CD14-positive monocyte (primary cell): ENCODE results near the gene IVL. TPM values are rescaled to one million over a fixed set of nuclear protein-coding genes. Genes with fewer than 3 reads are reported as not detected.

Experiments
- DNase-seq, 3 donors: peaks; one replicate each; pipeline ENCODE4 v3.0.0-alpha.2; 2011 to 2022
- H2AFZ ChIP-seq: 2 replicates; pipeline ENCODE4 v1.6.0; 2012; ENCODE audit warnings: mild to moderate bottlenecking, low read depth, low read length, inconsistent platforms; ENCODE audit not compliant: insufficient read depth, poor library complexity, severe bottlenecking
- H3K27ac ChIP-seq, 2 donors: 1 replicate in 1 of 2; 2 replicates in 1 of 2; pipeline ENCODE4 v1.5.1; 2012 to 2013; ENCODE audit warnings: low read length in 2 of 2, control low read depth in 1 of 2, inconsistent platforms in 1 of 2, low read depth in 1 of 2, mild to moderate bottlenecking in 1 of 2
- H3K27me3 ChIP-seq, 2 donors: one replicate each; pipeline versions ENCODE4 v1.6.0 to v1.6.1; 2011 to 2013; ENCODE audit warnings: low read length in 2 of 2; ENCODE audit not compliant: control insufficient read depth in 2 of 2, insufficient read depth in 2 of 2
- H3K36me3 ChIP-seq, 2 donors: replicated peaks in 1 of 2; 1 replicate in 1 of 2; 2 replicates in 1 of 2; pipeline versions ENCODE4 v1.5.1 to v1.6.1; 2012 to 2013; ENCODE audit warnings: low read length in 2 of 2, control low read depth in 1 of 2, inconsistent platforms in 1 of 2, mild to moderate bottlenecking in 1 of 2; ENCODE audit not compliant: insufficient read depth in 2 of 2, control insufficient read depth in 1 of 2
- H3K4me1 ChIP-seq, 2 donors: 1 replicate in 1 of 2; 2 replicates in 1 of 2; pipeline versions ENCODE4 v1.5.1 to v1.6.1; 2012 to 2013; ENCODE audit warnings: low read length in 2 of 2, control low read depth in 1 of 2, inconsistent platforms in 1 of 2, mild to moderate bottlenecking in 1 of 2, moderate library complexity in 1 of 2; ENCODE audit not compliant: insufficient read depth in 2 of 2, control insufficient read depth in 1 of 2
- H3K4me2 ChIP-seq: replicated peaks from 2 replicates; pipeline ENCODE3; 2012; ENCODE audit warnings: low read length, moderate library complexity, mild to moderate bottlenecking; ENCODE audit not compliant: poor library complexity, severe bottlenecking; ENCODE audit errors: extremely low read depth
- H3K4me3 ChIP-seq, 3 experiments: fragments of 200-600 bp in 1 of 3; sonication (generic) in 1 of 3; replicated peaks in 1 of 3; 1 replicate in 2 of 3; 2 replicates in 1 of 3; pipeline ENCODE4 v1.5.1; 2011 to 2013; ENCODE audit warnings: low read length in 3 of 3, mild to moderate bottlenecking in 3 of 3, control low read depth in 2 of 3, low read depth in 2 of 3, inconsistent platforms in 1 of 3, moderate library complexity in 1 of 3
- H3K79me2 ChIP-seq: 2 replicates; pipeline ENCODE4 v1.6.0; 2012; ENCODE audit warnings: mild to moderate bottlenecking, control low read depth, inconsistent platforms, low read length, moderate library complexity; ENCODE audit not compliant: insufficient read depth
- H3K9ac ChIP-seq: 2 replicates; pipeline ENCODE4 v1.6.0; 2017; ENCODE audit warnings: low read length, mild to moderate bottlenecking; ENCODE audit not compliant: insufficient read depth, poor library complexity, severe bottlenecking
- H3K9me3 ChIP-seq, 2 donors: replicated peaks in 1 of 2; 1 replicate in 1 of 2; 2 replicates in 1 of 2; pipeline versions ENCODE4 v1.5.1 to v1.6.1; 2012 to 2013; ENCODE audit warnings: low read length in 2 of 2, control low read depth in 1 of 2; ENCODE audit not compliant: control insufficient read depth in 1 of 2, insufficient read depth in 1 of 2
- H4K20me1 ChIP-seq: 2 replicates; pipeline ENCODE4 v1.6.0; 2012; ENCODE audit warnings: mild to moderate bottlenecking, low read length, control low read depth, moderate library complexity; ENCODE audit not compliant: insufficient read depth
- H3K27ac Mint-ChIP-seq, 7 donors: one replicate each; pipeline ENCODE4 v1.8.0; 2020; ENCODE audit warnings: mild to moderate bottlenecking in 7 of 7, mixed read lengths in 7 of 7, moderate library complexity in 6 of 7, inconsistent platforms in 2 of 7
- H3K27me3 Mint-ChIP-seq, 3 donors: one replicate each; pipeline ENCODE4 v1.8.0; 2021 to 2022; ENCODE audit warnings: low read depth in 3 of 3, mild to moderate bottlenecking in 3 of 3, mixed read lengths in 3 of 3, moderate library complexity in 3 of 3, inconsistent platforms in 1 of 3
- H3K36me3 Mint-ChIP-seq, 2 donors: one replicate each; pipeline ENCODE4 v1.8.0; 2020; ENCODE audit warnings: mixed read lengths in 2 of 2, inconsistent platforms in 1 of 2, mild to moderate bottlenecking in 1 of 2
- H3K4me1 Mint-ChIP-seq: one replicate; pipeline ENCODE4 v1.8.0; 2020; ENCODE audit warnings: mild to moderate bottlenecking, mixed read lengths
- H3K4me3 Mint-ChIP-seq, 2 donors: one replicate each; pipeline ENCODE4 v1.8.0; 2020; ENCODE audit warnings: mild to moderate bottlenecking in 2 of 2, mixed read lengths in 2 of 2, moderate library complexity in 1 of 2
- H3K9me3 Mint-ChIP-seq, 7 donors: one replicate each; pipeline ENCODE4 v1.8.0; 2020 to 2022; ENCODE audit warnings: mixed read lengths in 7 of 7, mild to moderate bottlenecking in 6 of 7, moderate library complexity in 6 of 7, inconsistent platforms in 2 of 7
- CTCF ChIP-seq: fragments of 200-600 bp; IDR thresholded peaks from one replicate; pipeline ENCODE4 v1.8.0; 2022; ENCODE audit warnings: antibody characterized with exemption, mild to moderate bottlenecking
- WGBS: methylation state at CpG from one replicate; pipeline ENCODE4 v1.1.5; 2013; ENCODE audit warnings: missing lambda C conversion rate; ENCODE audit not compliant: insufficient coverage; 5-methylcytosine and 5-hydroxymethylcytosine counted together
- intact Hi-C, 2 donors: fragments of 100-400 bp; cut with micrococcal nuclease; formaldehyde crosslinking; loops; one replicate each; pipeline versions ENCODE4 v1.15.0 to v1.15.1; 2023
- polyA plus RNA-seq, 3 donors: library from polyadenylated mRNA; depleted of rRNA in 1 of 3; unstranded in 2 of 3; stranded (reverse) in 1 of 3; fragments of 300-500 nt in 2 of 3; fragments of >200 nt in 1 of 3; fragmentation: Illumina TruSeq in 2 of 3; gene quantifications; 1 replicate in 2 of 3; 2 replicates in 1 of 3; pipeline ENCODE4 v1.2.3, GENCODE V29; 2012 to 2021

Gene IVL
- polyA plus RNA-seq, 3 donors: not detected

- Mint-ChIP-seq H3K27ac (no peak overlapping the region), H3K4me3 (no peak overlapping the region), H3K36me3 (no peaks in the 10 kb centered on the region), H3K4me1 (no peaks in the 10 kb centered on the region), H3K9me3 (no peaks in the 10 kb centered on the region), H3K27me3 (peaks cover 1 to 6% (median 2%) of the 10 kb centered on the region in 3 donors)
- no peak for TF ChIP-seq CTCF
- no peaks in the 10 kb centered on the region for H3K36me3 ChIP-seq
- H3K27me3 ChIP-seq: peaks cover 0 to 2% of the 10 kb centered on the region in 2 donors
- H3K4me2 ChIP-seq: no peak overlapping the region
- 55% methylated on average over 1 of the region's 2 CpGs for whole genome bisulfite sequencing
- H3K27ac ChIP-seq: no peak overlapping the region
- intact Hi-C loops: no loop called here
- H3K79me2 ChIP-seq: no peaks in the 10 kb centered on the region
- H3K9me3 ChIP-seq: no peaks in the 10 kb centered on the region
- no peaks in the 10 kb centered on the region for H3K4me1 ChIP-seq
- no peak overlapping the region for H2AFZ ChIP-seq
- H4K20me1 ChIP-seq: no peaks in the 10 kb centered on the region
- no peak overlapping the region for H3K4me3 ChIP-seq
- no peak overlapping the region for H3K9ac ChIP-seq
- DNase-seq: no peak
Observed at GRCh38 chr1:152933196-152933595, 24.9 kb downstream of the IVL start.

GRCh38 chr1:152940614-152941013 lies 32.3 kb downstream of the IVL start:
- H3K27ac ChIP-seq: no peak overlapping the region
- no peaks in the 10 kb centered on the region for H3K36me3 ChIP-seq
- peaks cover 0 to 3% (median 1%) of the 10 kb centered on the region in 7 donors for H3K9me3 Mint-ChIP-seq
- no CpG with 5 or more reads among the region's 1 CpG for WGBS
- H3K27ac Mint-ChIP-seq: no peak overlapping the region
- peaks cover 3 to 8% (median 3%) of the 10 kb centered on the region in 3 donors for H3K27me3 Mint-ChIP-seq
- no peak overlapping the region for H3K4me2 ChIP-seq
- no peaks in the 10 kb centered on the region for H3K79me2 ChIP-seq
- TF ChIP-seq CTCF: no peak
- H3K36me3 Mint-ChIP-seq: no peaks in the 10 kb centered on the region
- intact Hi-C loops: no loop called here
- no peaks in the 10 kb centered on the region for H3K4me1 Mint-ChIP-seq
- H3K4me3 Mint-ChIP-seq: no peak overlapping the region
- no peaks in the 10 kb centered on the region for H3K27me3 ChIP-seq
- no peak overlapping the region for H3K9ac ChIP-seq
- H3K4me1 ChIP-seq: no peaks in the 10 kb centered on the region
- no peak overlapping the region for H3K4me3 ChIP-seq
- no peak overlapping the region for H2AFZ ChIP-seq
- H4K20me1 ChIP-seq: no peaks in the 10 kb centered on the region
- DNase-seq: no peak
- no peaks in the 10 kb centered on the region for H3K9me3 ChIP-seq
